GM18907 (cell line): Measurements from ENCODE around the gene ZFPL1.
A peak's percentile ranks its signal among the peaks of the same experiment; 100 is the strongest.

ENCODE experiments used
- ATAC-seq: cut with Tn5 transposase; IDR thresholded peaks from one replicate; pipeline ENCODE4 v1.9.1; 2021; ENCODE audit warnings: mild to moderate bottlenecking, moderate library complexity; ENCODE audit not compliant: unreplicated experiment

Gene ZFPL1

GRCh38 chr11:65127473-65128181, 43.6 kb downstream of the ZFPL1 start:
- no peak for ATAC-seq

GRCh38 chr11:65128182-65129145, 44.4 kb downstream of the ZFPL1 start:
- ATAC-seq, result no peak

GRCh38 chr11:65129649-65130441, 45.8 kb downstream of the ZFPL1 start:
- no peak for ATAC-seq

- ATAC-seq, result no peak
Observed at GRCh38 chr11:65130631-65131416, 46.8 kb downstream of the ZFPL1 start.

- ATAC-seq, result no peak
Observed at GRCh38 chr11:65131417-65131776, 47.4 kb downstream of the ZFPL1 start.

- ATAC-seq, result no peak
Observed at GRCh38 chr11:65131895-65132237, 47.8 kb downstream of the ZFPL1 start.

GRCh38 chr11:65132238-65132987, 48.4 kb downstream of the ZFPL1 start:
- peak; percentile 26 for ATAC-seq

- ATAC-seq, result no peak
Observed at GRCh38 chr11:65132988-65133700, 49.1 kb downstream of the ZFPL1 start.

GRCh38 chr11:65133724-65134123, 49.7 kb downstream of the ZFPL1 start:
- ATAC-seq, result peak; percentile 1

GRCh38 chr11:65134240-65134951, 50.4 kb downstream of the ZFPL1 start, which contains the start of gene SYVN1:
TSS of gene SYVN1 (minus strand) at chr11:65134519. CDS start at chr11:65133601, 918 bp downstream.
- peak; percentile 62 for ATAC-seq

- ATAC-seq, result peak; percentile 70
Observed at GRCh38 chr11:65134952-65135632, 51.1 kb downstream of the ZFPL1 start.

- ATAC-seq, result no peak
Observed at GRCh38 chr11:65135633-65136145, 51.7 kb downstream of the ZFPL1 start.

GRCh38 chr11:65136515-65137096, 52.6 kb downstream of the ZFPL1 start:
- ATAC-seq, result no peak
